GM04504 (cell line): ENCODE data around the gene LYRM7.
"Not testable (repeated sequence)": the region's sequence is repeated elsewhere in the genome, so short reads cannot be mapped to it uniquely, and the experiment has no call there.

Experiments
- DNase-seq: peaks from one replicate; pipeline ENCODE4 v3.0.0-alpha.2; 2012; ENCODE audit warnings: low read depth

LYRM7 gene

GRCh38 chr5:131170540-131171275 lies at the start of gene LYRM7:
TSS of gene LYRM7 (plus strand) at chr5:131170944. CDS start at chr5:131171021, 77 bp downstream.
- peak; percentile 99 for DNase-seq

GRCh38 chr5:131127244-131127643 lies 43.5 kb upstream of the LYRM7 start:
- DNase-seq, result not testable (repeated sequence)

GRCh38 chr5:131129306-131129705 lies 41.4 kb upstream of the LYRM7 start:
- DNase-seq, result no peak

GRCh38 chr5:131133091-131133490 lies 37.7 kb upstream of the LYRM7 start:
- DNase-seq, result not testable (repeated sequence)

- not testable (repeated sequence) for DNase-seq
Measured at GRCh38 chr5:131138406-131138805, 32.3 kb upstream of the LYRM7 start.

GRCh38 chr5:131139321-131139720 lies 31.4 kb upstream of the LYRM7 start:
- DNase-seq, result no peak

- DNase-seq, result no peak
Measured at GRCh38 chr5:131142970-131143617, 27.6 kb upstream of the LYRM7 start.

GRCh38 chr5:131147258-131147657 lies 23.5 kb upstream of the LYRM7 start:
- no peak for DNase-seq

- no peak for DNase-seq
Measured at GRCh38 chr5:131148835-131149234, 21.9 kb upstream of the LYRM7 start.

GRCh38 chr5:131150408-131150807 lies 20.3 kb upstream of the LYRM7 start:
- no peak for DNase-seq

- no peak for DNase-seq
Measured at GRCh38 chr5:131151216-131151615, 19.5 kb upstream of the LYRM7 start.

GRCh38 chr5:131156385-131156784 lies 14.4 kb upstream of the LYRM7 start:
- DNase-seq, result no peak

- no peak for DNase-seq
Measured at GRCh38 chr5:131156957-131157356, 13.8 kb upstream of the LYRM7 start.

- no peak for DNase-seq
Measured at GRCh38 chr5:131160134-131160533, 10.6 kb upstream of the LYRM7 start.

- DNase-seq, result no peak
Measured at GRCh38 chr5:131163276-131164119, 7.2 kb upstream of the LYRM7 start.

GRCh38 chr5:131164191-131165118 lies 6.3 kb upstream of the LYRM7 start:
- DNase-seq, result peak; percentile 57

- peak; percentile 74 for DNase-seq
Measured at GRCh38 chr5:131165119-131165727, 5.5 kb upstream of the LYRM7 start, which contains the start of gene HINT1. TSS of gene HINT1 (minus strand) at chr5:131165256. CDS start at chr5:131165205, 51 bp downstream.

GRCh38 chr5:131167615-131168014 lies 3.1 kb upstream of the LYRM7 start:
- DNase-seq, result no peak

- no peak for DNase-seq
Measured at GRCh38 chr5:131169810-131170539, 769 bp upstream of the LYRM7 start.

- no peak for DNase-seq
Measured at GRCh38 chr5:131171276-131171810, 599 bp downstream of the LYRM7 start.
